ENCODE data around the gene CABP1.

DNA sequence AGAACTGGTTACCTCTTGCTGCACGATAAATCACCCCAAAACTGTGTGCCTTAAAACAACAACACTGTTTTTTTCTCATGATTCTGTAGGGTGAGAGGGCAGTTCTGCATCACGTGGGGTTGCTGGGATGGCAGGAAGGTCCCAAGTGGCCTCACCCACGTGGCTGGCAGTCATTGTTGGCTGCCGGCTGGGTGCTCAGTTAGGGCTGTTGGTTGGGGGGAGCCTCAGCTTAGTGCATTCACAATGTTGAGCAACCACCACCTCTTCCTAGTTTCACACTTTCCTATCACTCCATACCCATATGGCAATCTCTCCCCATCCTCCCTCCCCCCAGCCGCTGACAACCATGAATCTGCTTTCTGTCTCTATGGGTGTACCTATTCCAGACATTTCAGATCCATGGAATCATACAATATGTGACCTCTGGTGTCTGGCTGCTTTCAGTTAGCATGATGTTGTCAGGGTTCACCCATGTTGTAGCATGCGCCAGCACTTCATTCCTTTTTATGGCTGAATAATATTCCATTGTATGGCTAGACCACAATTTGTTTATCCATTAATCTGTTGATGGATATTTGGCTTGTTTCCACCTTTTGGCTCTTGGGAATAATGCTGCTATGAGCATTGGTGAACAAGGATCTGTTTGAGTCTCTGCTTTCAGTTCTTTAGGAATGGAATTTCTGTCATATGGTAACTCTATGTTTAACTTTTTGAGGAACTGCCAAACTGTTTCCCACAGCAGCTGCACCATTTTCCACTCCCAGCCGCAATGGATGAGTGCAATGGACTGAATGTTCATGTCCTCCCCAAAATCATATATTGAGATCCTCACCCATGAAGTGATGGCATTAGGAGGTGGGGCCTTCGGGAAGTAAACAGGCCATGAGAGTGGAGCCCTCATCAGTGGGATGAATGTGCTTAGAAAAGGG is 48.0 kb upstream of the CABP1 start:
- no peak for TF ChIP-seq MAZ (IDR thresholded peaks at IDR 0.05; ENCODE audit: borderline replicate concordance, low read depth, low read length)
- no peak for TF ChIP-seq MAZ (CRISPR knock-in tag; IDR thresholded peaks at IDR 0.05; ENCODE audit: low read depth)
- TF ChIP-seq, protein P1, sequence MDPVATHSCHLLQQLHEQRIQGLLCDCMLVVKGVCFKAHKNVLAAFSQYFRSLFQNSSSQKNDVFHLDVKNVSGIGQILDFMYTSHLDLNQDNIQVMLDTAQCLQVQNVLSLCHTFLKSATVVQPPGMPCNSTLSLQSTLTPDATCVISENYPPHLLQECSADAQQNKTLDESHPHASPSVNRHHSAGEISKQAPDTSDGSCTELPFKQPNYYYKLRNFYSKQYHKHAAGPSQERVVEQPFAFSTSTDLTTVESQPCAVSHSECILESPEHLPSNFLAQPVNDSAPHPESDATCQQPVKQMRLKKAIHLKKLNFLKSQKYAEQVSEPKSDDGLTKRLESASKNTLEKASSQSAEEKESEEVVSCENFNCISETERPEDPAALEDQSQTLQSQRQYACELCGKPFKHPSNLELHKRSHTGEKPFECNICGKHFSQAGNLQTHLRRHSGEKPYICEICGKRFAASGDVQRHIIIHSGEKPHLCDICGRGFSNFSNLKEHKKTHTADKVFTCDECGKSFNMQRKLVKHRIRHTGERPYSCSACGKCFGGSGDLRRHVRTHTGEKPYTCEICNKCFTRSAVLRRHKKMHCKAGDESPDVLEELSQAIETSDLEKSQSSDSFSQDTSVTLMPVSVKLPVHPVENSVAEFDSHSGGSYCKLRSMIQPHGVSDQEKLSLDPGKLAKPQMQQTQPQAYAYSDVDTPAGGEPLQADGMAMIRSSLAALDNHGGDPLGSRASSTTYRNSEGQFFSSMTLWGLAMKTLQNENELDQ (CRISPR knock-in tag; IDR thresholded peaks at IDR 0.05; ENCODE audit: borderline replicate concordance): no peak
- no peak for TF ChIP-seq SMARCE1 (IDR thresholded peaks at IDR 0.05; ENCODE audit: borderline replicate concordance)
- TF ChIP-seq SAFB2 (CRISPR knock-in tag; IDR thresholded peaks at IDR 0.05; ENCODE audit: borderline replicate concordance, low read depth): no peak
